ENCODE measurements around the gene CDH22. TPM values are rescaled to one million over a fixed set of nuclear protein-coding genes. Genes with fewer than 3 reads are reported as not detected.

The CDH22 gene
- polyA plus RNA-seq, 3 donors: 0.04 TPM; not detected in 2

DNA sequence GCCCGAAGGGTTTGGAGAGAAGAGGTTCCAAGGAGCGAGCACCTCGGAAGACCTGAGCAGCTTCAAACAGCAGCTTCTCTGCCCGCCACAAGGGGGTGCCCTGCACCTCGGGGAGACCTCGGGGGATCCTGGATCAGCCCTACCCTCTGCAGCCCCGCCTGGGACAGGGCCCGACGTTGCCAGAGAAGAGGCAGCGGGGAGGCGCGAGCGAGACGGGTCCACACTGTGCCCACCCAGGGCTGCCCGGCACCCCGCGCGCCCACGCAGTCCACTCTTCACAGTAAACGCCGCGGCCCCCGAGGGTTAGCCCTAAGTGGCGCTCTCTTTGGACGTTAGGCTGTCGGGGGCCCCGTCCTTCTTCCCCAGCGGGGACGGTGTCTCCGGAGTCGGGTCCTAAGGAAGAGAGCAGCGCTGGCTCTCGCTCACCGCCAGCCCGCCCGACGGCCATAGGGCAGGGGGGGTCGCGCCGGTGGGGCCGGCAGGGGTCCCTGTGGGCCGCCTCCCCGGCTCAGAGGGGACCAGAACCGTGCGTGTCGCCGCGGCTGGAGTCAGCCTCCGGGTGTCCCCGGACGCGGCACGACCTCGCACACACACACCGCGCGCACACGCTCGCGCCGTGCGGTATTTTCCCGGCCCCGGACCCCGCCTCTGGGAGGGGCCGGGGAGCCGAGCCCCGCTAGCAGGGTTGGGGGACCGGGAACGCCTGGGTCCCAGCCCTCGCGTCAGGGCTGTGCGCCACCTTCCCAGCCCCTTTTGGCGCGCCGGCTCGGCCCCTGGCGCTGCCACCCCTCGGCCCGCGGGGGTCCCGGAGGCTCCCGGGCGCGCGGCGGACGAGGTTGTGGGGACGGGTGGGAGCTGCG lies 929 bp downstream of the CDH22 start:
- DNase-seq (ENCODE audit: extremely low read depth in 1 of 11, low read depth in 9 of 11, low spot score in 4 of 11): peak in 1 of 11 donors; percentile 22

DNA sequence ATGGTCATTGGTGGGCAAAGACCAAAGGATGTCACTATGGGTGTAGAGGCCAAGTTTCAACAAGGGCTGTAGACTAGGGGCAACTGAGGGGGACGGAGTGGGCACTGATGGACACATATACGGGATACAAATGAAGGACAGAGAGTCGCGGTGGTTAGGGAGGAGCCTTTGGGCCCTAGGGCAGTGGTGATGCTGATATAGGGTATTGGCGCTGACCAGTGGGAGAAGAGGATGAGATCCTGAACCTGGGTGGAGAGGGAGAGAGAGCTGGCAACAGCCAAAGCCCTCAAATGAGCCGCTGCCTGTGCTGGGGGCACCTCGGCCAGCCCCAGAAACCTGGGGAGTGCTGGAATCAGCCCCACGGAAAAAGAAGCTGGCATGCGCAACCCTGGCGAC lies 1.6 kb downstream of the CDH22 start:
- no peak for DNase-seq (ENCODE audit: extremely low read depth in 1 of 11, low read depth in 9 of 11, low spot score in 4 of 11)

DNA sequence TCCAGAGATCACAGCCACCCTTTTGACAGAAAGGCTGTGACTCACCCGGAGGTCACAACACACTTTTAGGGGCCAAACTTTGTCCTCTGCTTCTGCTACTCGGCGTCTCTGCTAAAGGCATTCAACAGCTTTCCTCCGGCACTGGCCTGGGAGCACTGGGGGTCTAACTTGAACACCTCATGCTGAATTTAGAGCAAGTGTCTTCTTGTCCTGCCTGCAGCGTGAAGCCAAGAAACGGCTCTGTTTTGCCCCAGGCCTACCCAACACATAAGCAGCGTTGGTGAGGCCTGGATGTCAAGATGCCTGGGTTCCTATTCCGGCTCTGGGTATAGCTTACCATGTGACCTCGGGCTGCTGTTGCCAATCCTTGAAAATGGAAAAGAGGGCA lies 2.3 kb downstream of the CDH22 start:
- no peak for DNase-seq (ENCODE audit: extremely low read depth in 1 of 11, low read depth in 9 of 11, low spot score in 4 of 11)

DNA sequence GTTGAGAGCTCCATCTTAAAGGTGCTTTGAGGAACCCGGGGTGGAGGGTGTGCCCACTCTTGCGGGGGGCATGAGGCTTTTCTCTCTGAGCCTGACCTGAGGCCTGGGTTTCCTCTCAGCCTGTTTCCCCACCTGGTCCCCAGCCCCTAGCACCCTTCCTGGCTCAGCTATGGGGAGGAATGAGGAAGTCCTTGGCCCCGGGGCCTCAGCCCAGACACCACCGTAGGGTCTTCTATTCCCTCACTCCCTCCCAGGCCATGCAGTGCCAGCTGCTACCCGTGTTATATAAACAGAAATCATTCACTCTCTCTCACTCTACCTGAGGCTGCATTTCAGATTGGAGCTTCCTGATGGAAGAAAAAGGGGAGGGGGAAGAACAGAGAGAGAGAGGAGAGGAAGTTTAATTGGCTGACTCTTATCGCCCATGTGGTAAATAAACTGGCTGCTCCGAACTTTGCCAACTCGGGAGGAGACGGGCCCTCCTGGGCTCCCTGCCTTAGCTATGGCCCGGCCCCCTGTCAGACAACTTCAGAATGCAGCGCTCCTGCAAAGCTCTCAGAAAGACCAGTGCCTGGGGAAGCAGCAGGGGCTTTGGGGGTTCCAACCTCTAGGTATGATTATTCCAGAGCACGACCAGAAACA lies 2.8 kb downstream of the CDH22 start:
- DNase-seq (ENCODE audit: extremely low read depth in 1 of 11, low read depth in 9 of 11, low spot score in 4 of 11): no peak

DNA sequence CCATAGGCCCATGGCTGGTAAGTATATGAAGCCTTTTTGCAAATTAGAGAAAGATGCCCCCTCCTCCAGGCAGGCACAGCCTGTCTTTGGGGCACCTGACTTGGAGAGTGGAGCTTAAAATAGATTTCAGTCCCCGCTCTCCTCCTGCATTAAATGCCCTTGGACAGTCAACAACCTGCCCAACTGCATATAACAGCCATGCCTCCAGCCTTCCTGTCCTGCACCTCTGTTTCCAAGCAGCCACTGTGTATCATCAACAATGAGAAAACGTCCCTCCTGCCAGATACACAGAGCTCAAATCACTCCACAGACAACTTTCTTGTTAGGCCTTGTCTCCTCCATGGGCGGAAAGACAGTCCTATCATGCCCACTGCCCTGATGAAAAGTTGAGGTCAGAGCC lies 3.4 kb downstream of the CDH22 start:
- no peak for DNase-seq (ENCODE audit: extremely low read depth in 1 of 11, low read depth in 9 of 11, low spot score in 4 of 11)

DNA sequence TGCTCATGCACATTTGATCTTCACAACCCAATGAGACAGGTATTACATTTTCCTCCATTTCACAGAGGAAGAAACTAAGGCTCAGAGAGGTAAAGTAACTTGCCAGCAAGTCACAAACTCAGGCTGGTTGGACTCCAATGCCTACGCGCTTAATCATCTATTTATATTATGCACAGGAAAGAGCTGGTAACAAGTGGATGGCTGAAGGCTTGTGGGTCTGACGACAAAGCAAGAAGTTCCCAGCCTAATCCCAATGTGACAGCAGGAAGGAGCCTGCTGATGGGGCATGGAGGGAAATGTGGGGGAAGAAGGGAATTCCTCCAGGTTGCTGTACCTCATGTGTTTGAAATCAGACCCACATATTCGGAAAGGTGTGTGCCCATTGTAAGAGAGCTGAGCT lies 3.9 kb downstream of the CDH22 start:
- DNase-seq (ENCODE audit: extremely low read depth in 1 of 11, low read depth in 9 of 11, low spot score in 4 of 11): no peak

DNA sequence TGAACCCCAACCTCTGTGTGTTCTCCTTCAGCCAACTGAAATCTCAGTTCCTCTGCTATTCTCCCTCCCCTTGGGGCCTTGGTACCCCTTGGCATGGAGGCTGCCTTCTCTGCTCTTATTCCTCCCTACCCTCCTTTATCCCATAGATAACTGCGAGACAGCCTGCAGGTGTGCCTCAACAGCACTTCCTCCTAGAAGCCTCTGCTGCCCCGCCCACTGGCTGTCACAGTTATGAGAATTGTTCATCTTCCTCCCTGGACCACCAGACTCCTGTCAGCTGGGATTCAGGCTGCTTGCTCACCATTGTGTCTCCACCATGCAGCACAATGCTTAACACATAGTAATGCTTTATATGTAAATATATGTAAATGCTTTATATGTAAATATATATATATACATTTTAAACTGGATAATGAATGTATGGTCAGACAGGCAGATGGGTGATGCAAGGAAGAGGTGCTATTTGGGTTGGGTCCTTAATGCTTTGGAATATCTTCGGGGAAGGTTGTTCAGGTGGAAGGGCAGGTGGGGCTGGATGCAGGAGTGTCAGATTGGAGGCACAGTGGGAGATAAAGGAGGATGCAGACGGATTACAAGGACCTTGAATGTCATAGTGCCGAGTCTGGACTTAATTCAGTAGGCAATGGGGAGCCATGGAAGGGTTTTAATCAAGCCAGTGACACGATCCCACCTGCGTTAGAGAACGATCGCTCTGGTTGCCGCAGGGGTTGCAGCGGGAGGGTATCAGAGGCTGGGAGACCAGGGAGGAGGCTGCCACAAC lies 4.9 kb downstream of the CDH22 start:
- no peak for DNase-seq (ENCODE audit: extremely low read depth in 1 of 11, low read depth in 9 of 11, low spot score in 4 of 11)

DNA sequence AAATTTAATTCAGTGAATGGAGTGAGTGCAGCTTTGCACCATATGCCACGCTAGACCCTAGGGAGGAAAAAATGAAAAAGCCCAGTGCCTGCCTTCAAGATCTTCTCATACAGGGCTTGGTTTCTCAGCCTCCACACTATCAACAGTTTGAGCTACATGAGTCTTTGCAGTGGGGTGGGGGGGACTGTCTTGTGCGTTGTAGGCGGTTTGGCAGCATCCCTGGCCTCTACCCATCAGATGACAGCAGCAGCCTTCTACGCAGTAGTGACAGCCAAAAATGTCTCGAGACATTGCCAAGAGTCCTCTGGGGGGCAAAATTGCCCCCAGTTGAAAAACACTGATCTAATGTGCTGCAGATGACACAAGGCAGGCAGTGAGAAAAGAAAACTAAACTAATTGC lies 6.2 kb downstream of the CDH22 start:
- no peak for DNase-seq (ENCODE audit: extremely low read depth in 1 of 11, low read depth in 9 of 11, low spot score in 4 of 11)

DNA sequence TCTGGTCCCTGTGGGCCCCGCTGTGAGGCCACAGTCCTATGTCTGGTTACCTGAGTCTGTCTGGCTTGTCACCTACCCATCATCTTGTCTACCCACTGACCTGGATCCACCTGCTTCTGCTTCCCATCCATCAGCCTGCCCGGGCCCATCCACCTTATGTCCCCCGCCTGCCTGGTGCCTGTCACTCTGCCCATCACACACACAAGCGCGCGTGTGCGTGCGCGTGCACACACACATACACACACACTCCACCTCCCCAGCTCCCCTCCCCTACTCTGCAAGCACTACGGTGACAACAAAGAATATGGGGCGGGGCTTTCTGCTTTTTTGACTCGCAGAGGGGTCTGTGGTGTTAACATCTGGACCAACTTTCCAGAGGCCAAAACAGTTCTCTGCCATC lies 8.0 kb downstream of the CDH22 start:
- DNase-seq (ENCODE audit: extremely low read depth in 1 of 11, low read depth in 9 of 11, low spot score in 4 of 11): no peak

DNA sequence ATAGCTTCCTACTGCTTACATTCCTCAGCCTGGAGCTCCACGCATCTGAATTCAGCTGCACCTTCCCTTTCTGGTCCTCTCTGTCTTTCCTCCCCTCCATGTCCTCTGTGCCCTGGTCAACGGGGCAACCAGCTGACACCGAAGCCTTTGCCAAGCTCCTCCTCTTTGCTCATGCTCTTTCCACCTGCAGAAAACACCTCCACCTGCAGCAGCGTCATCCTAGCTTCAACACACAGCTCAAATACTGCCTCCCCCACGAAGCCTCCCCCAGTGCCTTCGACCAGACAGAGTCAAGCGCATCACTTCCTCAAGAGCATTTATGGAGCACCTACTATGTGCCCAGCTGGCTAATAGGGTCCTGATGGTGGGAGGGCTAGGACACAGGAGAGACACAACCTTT lies 9.2 kb downstream of the CDH22 start:
- no peak for DNase-seq (ENCODE audit: extremely low read depth in 1 of 11, low read depth in 9 of 11, low spot score in 4 of 11)

DNA sequence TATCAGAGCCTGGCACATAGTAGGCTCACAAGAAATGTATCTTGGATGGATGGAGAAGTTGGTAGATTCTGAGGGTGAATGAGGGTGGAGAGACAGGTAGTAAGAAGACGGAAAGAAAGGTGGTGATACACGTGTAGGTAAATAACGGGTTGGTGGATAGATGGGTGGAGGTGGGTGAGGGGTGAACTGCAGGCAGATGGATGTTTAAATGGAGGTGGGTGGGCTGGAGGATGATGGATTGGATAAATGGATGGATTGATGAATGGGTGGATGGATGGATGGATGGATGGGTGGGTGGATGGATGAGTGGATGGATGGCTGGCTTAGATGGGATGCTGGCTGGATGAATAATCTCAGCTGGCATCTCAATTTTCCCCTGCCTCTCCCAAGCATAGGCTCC lies 9.9 kb downstream of the CDH22 start:
- no peak for DNase-seq (ENCODE audit: extremely low read depth in 1 of 11, low read depth in 9 of 11, low spot score in 4 of 11)

DNA sequence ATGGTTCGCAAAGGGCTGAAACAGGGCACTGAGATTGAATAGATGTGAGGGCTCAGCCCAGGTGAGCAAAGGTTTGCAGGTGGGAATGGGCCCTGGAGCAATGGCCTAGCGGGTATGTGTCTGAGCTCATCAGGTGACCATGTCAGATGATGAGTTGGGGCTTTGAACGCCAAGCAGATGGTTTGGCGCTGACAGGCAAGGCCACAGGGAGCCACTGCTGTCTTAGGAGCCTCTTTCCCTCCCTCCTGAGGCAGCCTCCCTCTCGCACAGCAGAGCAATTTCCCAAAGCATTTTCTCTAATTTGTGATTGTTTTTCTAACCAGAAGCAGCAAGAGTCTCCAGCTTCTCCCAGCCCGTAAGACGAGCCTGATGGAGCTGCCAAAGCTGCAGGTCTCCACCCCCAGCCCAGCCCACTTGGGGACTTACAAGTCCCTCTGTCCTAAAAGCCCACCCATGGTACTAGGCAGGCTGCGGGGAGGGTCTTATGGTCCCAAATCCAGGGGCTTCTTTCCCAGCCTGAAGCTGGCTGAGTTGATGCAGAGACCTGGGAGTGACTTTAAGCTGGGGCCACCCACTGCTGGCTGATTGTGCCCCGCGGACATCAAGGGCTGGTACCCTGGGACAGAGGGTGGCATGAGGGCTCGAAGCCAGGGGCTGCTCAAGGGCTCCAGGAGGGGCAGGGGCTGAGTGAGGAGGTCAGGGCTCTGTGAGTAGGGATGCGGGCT lies 11.6 kb downstream of the CDH22 start:
- no peak for DNase-seq (ENCODE audit: extremely low read depth in 1 of 11, low read depth in 9 of 11, low spot score in 4 of 11)

DNA sequence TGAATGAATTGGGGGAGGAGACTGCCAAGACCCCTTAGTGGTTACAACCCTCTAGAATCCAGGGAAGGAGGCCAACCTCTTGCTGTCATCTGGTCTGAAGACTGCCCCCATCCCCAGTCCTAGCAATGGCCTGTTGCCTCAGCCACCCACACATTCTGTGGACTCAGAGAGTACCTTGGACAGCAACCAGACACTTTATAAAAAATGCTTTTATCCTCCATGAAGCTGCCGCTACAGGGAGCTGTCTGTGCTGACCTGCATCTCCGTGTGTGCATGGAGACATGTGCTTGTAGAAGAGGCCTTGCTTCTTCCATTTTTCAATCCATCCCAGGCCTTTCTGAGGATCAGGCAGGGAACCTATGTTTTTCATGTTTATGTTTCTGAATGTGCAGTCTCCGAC lies 15.2 kb downstream of the CDH22 start:
- peak in 9 of 11 donors; percentile 54 to 81 (median 69) for DNase-seq (ENCODE audit: extremely low read depth in 1 of 11, low read depth in 9 of 11, low spot score in 4 of 11)

DNA sequence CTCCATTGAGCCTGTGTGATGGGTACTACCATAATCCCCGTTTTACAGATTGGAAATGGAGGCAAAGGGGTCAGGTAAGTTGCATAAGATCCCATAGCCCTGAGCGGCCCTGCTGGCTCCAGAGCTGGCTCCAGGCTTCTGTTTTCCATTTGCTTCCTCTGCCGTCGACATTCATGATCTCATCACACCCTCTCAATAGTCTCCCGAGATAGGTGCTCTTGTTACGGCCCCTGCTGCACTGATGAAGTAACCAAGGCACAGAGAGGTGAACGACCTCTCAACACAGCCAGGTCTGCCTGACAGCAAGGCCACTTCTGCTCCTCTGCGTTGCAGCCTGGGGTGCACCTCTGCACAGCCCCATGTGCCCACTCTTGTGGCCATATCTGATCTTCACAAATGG lies 16.9 kb downstream of the CDH22 start:
- DNase-seq (ENCODE audit: extremely low read depth in 1 of 11, low read depth in 9 of 11, low spot score in 4 of 11): no peak

DNA sequence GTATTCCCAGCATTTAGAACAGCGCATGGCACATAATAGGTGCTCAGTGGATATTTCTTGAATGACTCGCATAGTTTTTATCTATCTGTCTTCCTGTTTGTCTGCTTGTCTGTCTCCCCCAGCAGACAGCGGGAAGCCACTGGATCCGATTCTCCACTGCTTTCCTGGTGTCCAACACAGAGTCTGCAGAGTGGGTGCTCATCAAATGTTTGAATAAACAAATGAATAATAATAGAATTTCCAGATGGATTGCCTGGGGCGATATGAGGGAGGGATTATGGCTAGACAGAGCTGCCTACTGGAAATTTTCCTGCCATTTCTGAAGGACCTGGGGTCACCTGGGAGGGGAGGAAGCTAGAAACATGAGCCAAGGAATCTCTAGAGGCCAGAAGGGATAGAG lies 18.9 kb downstream of the CDH22 start:
- no peak for DNase-seq (ENCODE audit: extremely low read depth in 1 of 11, low read depth in 9 of 11, low spot score in 4 of 11)

DNA sequence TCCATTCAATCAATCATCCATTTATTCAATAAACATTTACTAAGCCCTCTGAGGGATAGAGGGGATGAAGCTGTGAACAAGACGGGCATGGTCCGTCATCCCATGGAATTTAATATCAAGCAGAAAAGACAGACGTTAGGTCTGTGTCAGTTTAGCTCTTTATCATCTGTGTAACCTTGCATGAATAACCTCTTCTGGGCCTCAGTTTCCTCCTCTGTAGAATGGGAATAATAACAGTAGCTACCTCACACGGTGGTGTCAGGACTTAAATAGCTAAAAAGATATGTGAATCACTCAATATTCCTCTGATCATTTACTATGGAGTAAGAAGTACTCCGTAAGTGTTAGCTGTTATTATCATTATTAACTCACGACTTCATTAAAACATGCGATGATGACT lies 21.3 kb downstream of the CDH22 start:
- no peak for DNase-seq (ENCODE audit: extremely low read depth in 1 of 11, low read depth in 9 of 11, low spot score in 4 of 11)

DNA sequence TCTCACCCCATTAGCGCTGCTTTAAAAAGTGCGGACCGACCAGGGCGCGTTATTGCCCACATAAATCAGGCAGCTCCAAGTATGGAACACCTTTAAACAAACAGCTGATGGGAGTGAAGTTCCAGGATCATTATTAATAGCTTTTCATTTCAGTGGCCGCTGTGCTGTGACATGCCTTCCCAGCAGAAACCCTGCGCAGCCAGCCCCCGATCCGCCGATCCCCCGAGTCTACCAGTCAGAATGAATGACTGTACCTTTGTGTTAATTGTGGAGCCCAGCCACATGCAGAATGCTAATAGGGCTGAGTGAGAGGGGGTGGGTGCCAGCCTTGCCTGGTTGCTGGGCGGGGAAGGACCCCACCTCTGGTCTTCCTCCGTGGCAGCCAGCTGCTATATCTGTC lies 21.9 kb downstream of the CDH22 start:
- DNase-seq (ENCODE audit: extremely low read depth in 1 of 11, low read depth in 9 of 11, low spot score in 4 of 11): no peak

DNA sequence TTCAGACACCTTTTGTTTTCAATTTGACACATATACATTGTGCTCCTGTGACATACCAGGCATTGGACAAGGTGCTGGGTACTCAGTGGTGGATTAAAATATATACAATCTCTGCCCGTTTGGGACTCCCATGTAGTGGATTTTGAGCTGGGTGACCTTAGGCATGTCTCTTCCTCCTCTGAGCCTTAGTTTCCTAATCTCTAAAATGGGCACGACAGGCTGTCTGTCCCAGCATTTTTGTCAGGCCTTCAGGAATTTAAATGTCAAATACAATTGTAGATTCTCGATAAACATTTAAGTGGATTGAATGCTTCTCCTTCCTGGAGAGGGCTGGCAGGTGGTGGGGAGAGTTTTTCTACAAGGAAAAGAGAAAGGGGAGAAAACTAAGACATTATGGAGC lies 22.6 kb downstream of the CDH22 start:
- DNase-seq (ENCODE audit: extremely low read depth in 1 of 11, low read depth in 9 of 11, low spot score in 4 of 11): no peak

DNA sequence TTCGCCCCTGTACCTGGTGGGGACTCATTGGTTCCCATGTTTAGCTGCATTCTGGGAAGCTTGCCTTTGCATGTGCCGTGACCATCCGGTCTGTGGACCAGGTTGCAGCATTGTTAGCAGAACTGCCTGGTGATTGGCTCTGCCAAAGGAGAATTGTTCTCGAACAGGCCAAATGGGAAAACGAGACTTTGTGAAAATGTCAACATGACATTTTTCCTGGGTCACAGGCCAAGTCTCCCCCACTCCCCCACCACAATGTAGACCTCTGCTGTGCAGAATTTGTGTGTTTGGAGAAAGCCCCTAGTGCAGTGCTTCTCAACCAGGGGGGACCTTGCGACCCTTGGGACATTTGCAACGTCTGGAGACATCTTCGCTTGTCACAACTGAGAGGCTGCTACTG lies 23.2 kb downstream of the CDH22 start:
- no peak for DNase-seq (ENCODE audit: extremely low read depth in 1 of 11, low read depth in 9 of 11, low spot score in 4 of 11)

DNA sequence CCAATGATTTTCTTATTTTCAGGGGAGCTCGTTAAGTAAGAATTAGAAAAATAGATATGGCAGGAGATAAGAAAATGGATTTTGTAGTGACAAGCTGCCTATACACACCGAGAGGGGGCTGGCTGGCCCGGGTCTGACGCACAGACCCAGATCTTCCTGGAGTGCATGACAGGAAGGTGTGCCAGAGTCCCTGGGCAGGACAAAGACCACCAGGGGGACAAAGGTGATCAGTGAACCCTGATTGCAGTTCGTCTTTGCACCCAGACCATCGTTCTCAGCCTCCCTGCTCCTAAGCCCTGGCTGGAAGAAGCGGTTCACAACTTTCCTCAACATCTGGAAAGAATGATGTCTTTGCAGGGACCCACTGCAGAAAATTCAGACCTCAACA lies 24.3 kb downstream of the CDH22 start:
- no peak for DNase-seq (ENCODE audit: extremely low read depth in 1 of 11, low read depth in 9 of 11, low spot score in 4 of 11)
